Measurements from ENCODE around the gene FIGN.

DNA sequence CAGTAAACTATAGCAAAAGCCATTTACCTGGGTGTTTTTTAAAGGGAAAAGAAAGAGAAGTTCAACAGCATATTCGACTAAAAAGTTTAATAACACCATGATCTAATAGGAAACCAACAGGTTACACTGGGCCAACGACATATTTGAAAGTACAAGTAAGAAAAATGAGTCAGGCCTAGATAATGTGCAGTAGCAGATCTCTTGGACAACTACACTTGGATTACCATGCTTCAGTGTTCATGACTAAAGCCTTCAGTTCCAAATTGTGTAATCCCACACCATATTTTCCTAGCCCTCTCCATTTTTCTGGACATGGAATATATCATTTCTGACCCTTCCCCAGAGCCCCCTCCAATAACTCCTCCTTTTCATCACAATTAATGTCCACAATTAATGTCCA, 39.1 kb upstream of the FIGN start:
- TF ChIP-seq, protein P1, sequence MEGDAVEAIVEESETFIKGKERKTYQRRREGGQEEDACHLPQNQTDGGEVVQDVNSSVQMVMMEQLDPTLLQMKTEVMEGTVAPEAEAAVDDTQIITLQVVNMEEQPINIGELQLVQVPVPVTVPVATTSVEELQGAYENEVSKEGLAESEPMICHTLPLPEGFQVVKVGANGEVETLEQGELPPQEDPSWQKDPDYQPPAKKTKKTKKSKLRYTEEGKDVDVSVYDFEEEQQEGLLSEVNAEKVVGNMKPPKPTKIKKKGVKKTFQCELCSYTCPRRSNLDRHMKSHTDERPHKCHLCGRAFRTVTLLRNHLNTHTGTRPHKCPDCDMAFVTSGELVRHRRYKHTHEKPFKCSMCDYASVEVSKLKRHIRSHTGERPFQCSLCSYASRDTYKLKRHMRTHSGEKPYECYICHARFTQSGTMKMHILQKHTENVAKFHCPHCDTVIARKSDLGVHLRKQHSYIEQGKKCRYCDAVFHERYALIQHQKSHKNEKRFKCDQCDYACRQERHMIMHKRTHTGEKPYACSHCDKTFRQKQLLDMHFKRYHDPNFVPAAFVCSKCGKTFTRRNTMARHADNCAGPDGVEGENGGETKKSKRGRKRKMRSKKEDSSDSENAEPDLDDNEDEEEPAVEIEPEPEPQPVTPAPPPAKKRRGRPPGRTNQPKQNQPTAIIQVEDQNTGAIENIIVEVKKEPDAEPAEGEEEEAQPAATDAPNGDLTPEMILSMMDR (IDR thresholded peaks at IDR 0.05): no peak
- no peak for TF ChIP-seq GRHL2 (CRISPR knock-in tag; IDR thresholded peaks at IDR 0.05; ENCODE audit: insufficient replicate concordance, severe bottlenecking)
- TF ChIP-seq ZNF138 (CRISPR knock-in tag; conservative IDR thresholded peaks at IDR 0.05): no peak
- TF ChIP-seq, protein P2, sequence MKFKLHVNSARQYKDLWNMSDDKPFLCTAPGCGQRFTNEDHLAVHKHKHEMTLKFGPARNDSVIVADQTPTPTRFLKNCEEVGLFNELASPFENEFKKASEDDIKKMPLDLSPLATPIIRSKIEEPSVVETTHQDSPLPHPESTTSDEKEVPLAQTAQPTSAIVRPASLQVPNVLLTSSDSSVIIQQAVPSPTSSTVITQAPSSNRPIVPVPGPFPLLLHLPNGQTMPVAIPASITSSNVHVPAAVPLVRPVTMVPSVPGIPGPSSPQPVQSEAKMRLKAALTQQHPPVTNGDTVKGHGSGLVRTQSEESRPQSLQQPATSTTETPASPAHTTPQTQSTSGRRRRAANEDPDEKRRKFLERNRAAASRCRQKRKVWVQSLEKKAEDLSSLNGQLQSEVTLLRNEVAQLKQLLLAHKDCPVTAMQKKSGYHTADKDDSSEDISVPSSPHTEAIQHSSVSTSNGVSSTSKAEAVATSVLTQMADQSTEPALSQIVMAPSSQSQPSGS (CRISPR knock-in tag; IDR thresholded peaks at IDR 0.05; ENCODE audit: borderline replicate concordance, low read depth): no peak
